HepG2 (cell line): ENCODE data around the gene F8.

Experiments
- DBP ChIP-seq: sonication (generic); formaldehyde crosslinking; IDR thresholded peaks from 2 replicates; pipeline ENCODE4 v1.4.0; 2020; ENCODE audit warnings: missing genetic modification reagents; ENCODE audit errors: not compliant biosample characterization
- FOXM1 ChIP-seq: sonication (generic); formaldehyde crosslinking; IDR thresholded peaks from 2 replicates; pipeline ENCODE4 v1.5.0; 2020; ENCODE audit warnings: missing genetic modification reagents
- HMGXB4 ChIP-seq, 2 experiments: sonication (generic) in 1 of 2; formaldehyde crosslinking in 1 of 2; IDR thresholded peaks; 2 replicates each; pipeline versions ENCODE4 v1.4.0 to v1.6.1; 2018 to 2020; ENCODE audit warnings: missing genetic modification reagents in 2 of 2, borderline replicate concordance in 1 of 2, low read depth in 1 of 2, mild to moderate bottlenecking in 1 of 2, missing biosample characterization in 1 of 2
- MAFG ChIP-seq: sonication (generic); formaldehyde crosslinking; IDR thresholded peaks from 2 replicates; pipeline ENCODE4 v1.5.1; 2020; ENCODE audit warnings: mild to moderate bottlenecking, missing genetic modification reagents
- MAX ChIP-seq: IDR thresholded peaks from 2 replicates; pipeline ENCODE4 v1.6.1; 2012; ENCODE audit warnings: inconsistent platforms
- PBX2 ChIP-seq: IDR thresholded peaks from 2 replicates; pipeline ENCODE4 v1.6.1; 2016; ENCODE audit warnings: control low read depth
- SRSF1 ChIP-seq: fragments of 200-400 bp; formaldehyde crosslinking; optimal IDR thresholded peaks from 2 replicates; pipeline ENCODE3; 2017; ENCODE audit warnings: mild to moderate bottlenecking, low read depth, low read length, moderate library complexity
- ZKSCAN8 ChIP-seq: IDR thresholded peaks from 2 replicates; pipeline ENCODE4 v1.6.1; 2016; ENCODE audit warnings: borderline replicate concordance, missing genetic modification reagents, missing compliant biosample characterization
- ZNF530 ChIP-seq: sonication (generic); formaldehyde crosslinking; IDR thresholded peaks from 2 replicates; pipeline ENCODE4 v1.5.0; 2020; ENCODE audit warnings: low read depth, mild to moderate bottlenecking, missing genetic modification reagents
- ZNF615 ChIP-seq: sonication (generic); formaldehyde crosslinking; IDR thresholded peaks from 2 replicates; pipeline ENCODE4 v1.5.0; 2020; ENCODE audit warnings: mild to moderate bottlenecking, missing genetic modification reagents, borderline replicate concordance
- ZNF713 ChIP-seq: sonication (generic); formaldehyde crosslinking; IDR thresholded peaks from 2 replicates; pipeline ENCODE4 v1.4.0; 2020; ENCODE audit warnings: mild to moderate bottlenecking, missing genetic modification reagents
- TF ChIP-seq, protein P1 (sequence below): sonication (generic); formaldehyde crosslinking; IDR thresholded peaks from 2 replicates; pipeline ENCODE4 v1.5.0; 2020; ENCODE audit warnings: mild to moderate bottlenecking, missing genetic modification reagents, moderate library complexity
- TF ChIP-seq, protein P2 (sequence below), 2 experiments: IDR thresholded peaks; 2 replicates each; pipeline ENCODE4 v1.6.1; 2011 to 2012; ENCODE audit warnings: low read length in 2 of 2, borderline replicate concordance in 1 of 2, low read depth in 1 of 2, mild to moderate bottlenecking in 1 of 2, moderate library complexity in 1 of 2

GRCh38 chrX:154873329-154873728 is 149.2 kb downstream of the F8 start:
- TF ChIP-seq ZNF713 (CRISPR knock-in tag) = no peak
- no peak for TF ChIP-seq MAX
- TF ChIP-seq ZNF615 (CRISPR knock-in tag) = no peak
- no peak for TF ChIP-seq SRSF1
- TF ChIP-seq, protein P1, sequence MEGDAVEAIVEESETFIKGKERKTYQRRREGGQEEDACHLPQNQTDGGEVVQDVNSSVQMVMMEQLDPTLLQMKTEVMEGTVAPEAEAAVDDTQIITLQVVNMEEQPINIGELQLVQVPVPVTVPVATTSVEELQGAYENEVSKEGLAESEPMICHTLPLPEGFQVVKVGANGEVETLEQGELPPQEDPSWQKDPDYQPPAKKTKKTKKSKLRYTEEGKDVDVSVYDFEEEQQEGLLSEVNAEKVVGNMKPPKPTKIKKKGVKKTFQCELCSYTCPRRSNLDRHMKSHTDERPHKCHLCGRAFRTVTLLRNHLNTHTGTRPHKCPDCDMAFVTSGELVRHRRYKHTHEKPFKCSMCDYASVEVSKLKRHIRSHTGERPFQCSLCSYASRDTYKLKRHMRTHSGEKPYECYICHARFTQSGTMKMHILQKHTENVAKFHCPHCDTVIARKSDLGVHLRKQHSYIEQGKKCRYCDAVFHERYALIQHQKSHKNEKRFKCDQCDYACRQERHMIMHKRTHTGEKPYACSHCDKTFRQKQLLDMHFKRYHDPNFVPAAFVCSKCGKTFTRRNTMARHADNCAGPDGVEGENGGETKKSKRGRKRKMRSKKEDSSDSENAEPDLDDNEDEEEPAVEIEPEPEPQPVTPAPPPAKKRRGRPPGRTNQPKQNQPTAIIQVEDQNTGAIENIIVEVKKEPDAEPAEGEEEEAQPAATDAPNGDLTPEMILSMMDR (CRISPR knock-in tag) = no peak
- no peak for TF ChIP-seq HMGXB4 (CRISPR knock-in tag; IDR thresholded peaks at IDR 0.05; ENCODE audit: borderline replicate concordance in 1 of 2, low read depth in 1 of 2)
- no peak for TF ChIP-seq PBX2
- TF ChIP-seq, protein P2, sequence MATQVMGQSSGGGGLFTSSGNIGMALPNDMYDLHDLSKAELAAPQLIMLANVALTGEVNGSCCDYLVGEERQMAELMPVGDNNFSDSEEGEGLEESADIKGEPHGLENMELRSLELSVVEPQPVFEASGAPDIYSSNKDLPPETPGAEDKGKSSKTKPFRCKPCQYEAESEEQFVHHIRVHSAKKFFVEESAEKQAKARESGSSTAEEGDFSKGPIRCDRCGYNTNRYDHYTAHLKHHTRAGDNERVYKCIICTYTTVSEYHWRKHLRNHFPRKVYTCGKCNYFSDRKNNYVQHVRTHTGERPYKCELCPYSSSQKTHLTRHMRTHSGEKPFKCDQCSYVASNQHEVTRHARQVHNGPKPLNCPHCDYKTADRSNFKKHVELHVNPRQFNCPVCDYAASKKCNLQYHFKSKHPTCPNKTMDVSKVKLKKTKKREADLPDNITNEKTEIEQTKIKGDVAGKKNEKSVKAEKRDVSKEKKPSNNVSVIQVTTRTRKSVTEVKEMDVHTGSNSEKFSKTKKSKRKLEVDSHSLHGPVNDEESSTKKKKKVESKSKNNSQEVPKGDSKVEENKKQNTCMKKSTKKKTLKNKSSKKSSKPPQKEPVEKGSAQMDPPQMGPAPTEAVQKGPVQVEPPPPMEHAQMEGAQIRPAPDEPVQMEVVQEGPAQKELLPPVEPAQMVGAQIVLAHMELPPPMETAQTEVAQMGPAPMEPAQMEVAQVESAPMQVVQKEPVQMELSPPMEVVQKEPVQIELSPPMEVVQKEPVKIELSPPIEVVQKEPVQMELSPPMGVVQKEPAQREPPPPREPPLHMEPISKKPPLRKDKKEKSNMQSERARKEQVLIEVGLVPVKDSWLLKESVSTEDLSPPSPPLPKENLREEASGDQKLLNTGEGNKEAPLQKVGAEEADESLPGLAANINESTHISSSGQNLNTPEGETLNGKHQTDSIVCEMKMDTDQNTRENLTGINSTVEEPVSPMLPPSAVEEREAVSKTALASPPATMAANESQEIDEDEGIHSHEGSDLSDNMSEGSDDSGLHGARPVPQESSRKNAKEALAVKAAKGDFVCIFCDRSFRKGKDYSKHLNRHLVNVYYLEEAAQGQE (IDR thresholded peaks at IDR 0.05; ENCODE audit: borderline replicate concordance in 1 of 2, low read depth in 1 of 2, low read length in 2 of 2) = no peak
- TF ChIP-seq MAFG (CRISPR knock-in tag) = no peak
- TF ChIP-seq ZKSCAN8 = no peak
- TF ChIP-seq FOXM1 (CRISPR knock-in tag) = no peak
- no peak for TF ChIP-seq DBP (CRISPR knock-in tag)
- TF ChIP-seq ZNF530 = no peak
